ENCODE results near the gene HOXA9.
A peak's percentile ranks its signal among the peaks of the same experiment; 100 is the strongest.

Gene HOXA9

DNA sequence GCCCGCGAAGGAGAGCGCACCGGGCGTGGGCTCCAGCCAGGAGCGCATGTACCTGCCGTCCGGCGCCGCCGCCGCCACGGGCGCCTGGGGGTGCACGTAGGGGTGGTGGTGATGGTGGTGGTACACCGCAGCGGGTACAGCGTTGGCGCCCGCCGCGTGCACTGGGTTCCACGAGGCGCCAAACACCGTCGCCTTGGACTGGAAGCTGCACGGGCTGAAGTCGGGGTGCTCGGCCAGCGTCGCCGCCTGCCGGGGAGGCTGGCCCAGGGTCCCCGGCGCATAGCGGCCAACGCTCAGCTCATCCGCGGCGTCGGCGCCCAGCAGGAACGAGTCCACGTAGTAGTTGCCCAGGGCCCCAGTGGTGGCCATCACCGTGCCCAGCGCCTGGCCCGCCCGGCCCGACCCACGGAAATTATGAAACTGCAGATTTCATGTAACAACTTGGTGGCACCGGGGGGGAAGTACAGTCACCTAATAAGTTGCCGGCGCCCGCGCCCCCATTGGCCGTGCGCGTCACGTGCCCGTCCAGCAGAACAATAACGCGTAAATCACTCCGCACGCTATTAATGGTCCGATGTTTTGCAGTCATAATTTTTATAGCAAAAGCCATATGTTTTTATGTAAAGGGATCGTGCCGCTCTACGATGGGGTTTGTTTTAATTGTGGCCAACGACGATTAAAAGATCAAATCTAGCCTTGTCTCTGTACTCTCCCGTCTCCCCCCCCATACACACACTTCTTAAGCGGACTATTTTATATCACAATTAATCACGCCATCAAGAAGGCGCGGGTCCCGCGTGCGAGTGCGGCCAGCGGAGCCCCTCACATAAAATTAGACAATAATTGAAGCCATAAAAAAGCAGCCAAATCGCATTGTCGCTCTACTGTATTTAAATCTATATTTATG, at the start of gene HOXA9:
Gene HOXA9, minus strand, starts transcription at position 449 of the 907 bp plus-strand sequence. Its CDS starts 80 bp downstream, at position 369.
- no peak for DNase-seq

DNA sequence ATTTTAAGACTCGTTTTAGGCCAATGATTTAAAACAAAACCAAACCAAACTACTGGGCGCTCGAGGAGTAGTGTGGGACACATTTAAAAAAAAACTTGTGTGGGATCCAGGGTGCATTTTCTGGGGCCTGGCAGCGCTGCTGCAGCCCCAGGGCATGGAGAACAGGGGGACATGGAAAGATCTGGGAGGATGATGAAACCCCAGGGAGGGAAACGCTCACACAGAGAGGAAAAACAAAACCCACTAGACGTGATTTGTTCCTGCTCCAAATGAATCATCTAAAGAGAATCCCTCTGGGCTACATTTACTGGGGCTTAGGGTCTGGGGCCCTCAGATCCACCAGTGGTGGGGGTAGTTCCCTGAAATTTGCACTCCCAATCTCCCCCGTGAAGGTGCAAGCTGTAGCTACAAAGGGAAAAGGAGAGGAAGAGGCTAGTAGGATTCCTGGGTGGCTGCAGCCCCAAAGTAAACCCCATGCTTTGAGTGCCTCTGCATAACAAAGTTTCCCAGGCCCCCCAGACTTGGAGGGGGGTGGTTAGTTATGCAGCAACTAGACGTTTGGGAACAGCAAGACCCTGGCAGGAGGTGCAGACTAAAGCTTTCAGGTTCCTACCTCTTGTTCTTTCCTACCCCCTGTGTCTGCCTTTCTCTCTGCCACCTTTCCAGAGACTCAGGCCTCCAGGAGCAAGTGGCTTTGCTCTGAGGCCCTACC, 49.1 kb upstream of the HOXA9 start:
- DNase-seq, result no peak

DNA sequence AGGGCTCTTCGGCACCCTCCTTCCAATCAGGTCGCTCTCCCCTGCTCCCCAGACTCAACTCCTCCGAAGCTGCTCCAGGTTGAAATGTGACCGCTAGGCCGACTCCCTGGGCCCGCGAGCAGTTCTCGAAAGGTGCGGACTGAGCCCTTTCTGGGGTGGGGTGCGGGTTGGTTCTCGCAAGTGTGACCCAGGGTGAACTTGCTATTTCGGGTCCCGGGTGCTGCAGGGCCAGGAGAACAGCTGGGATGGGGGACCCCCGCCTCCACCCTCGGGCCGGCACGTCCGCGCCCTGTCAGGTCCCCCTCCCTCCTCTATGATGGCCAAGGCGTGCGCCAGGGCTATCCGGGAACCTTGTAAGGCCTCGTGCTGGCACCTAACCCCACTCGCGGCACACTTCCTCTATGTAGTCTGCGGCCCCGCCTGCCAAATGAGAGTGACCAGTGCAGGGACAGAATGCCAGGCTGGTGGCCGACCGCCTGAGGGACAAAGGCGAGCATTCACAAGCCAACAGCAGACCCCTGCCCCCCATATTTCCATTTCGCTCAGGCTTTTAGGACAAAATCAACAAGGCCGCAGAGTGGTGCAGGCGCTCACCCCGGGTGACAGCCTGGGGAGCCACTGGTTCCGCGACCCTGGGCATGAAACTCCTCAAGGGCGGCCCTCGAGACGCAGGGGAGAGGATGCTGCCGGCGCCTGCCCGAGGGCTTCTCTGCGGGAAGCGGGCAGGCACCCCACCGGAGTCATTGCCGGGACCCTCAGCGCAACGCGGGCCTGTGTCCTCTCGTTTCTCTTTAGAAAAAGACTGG, 48.3 kb upstream of the HOXA9 start:
- DNase-seq, result no peak

DNA sequence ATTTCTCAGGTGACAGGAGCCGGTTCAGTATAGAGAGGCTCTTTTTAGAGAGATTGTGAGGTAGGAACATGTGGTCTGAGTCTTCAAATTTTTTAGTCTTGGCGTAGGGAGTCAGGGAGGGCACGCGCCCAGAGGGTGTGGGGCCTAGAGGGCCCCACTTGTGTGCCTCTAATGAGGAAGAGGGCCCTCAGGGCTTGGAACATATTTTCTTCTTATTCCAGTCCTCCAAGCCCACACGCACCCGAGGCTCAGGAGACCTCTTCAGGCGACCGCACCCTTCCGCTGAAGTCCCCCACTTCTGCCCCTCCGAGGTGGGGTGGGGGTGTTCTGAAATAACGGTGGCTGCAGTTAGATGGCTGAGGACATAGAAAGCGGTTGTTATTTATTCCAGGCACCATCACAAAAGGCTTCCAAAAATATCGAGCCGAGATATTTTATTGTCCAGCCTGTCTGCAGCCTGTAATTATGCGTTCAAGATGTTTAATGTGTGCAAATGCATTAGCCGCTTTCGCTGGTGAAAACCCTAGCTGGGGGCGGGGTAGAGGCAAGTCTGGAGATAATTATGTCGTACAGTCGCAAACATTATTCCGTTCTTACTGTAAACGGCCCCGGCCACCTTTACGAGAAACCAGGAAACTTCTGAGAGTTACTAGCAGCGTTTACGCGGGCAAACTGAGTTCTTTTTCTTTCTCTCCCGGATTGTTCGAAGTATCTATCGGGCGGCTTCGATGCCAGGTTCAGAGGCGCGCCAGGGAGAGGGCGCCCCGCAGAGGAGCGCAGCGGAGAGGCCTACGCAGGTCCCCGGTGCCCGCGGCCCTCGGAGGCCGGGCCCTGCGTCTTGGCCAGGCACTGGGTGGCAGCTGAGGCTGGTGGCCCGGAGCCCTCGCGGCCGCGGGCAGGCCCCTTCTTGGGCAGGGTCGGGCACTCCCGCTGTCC, 47.4 kb upstream of the HOXA9 start:
- no peak for DNase-seq

DNA sequence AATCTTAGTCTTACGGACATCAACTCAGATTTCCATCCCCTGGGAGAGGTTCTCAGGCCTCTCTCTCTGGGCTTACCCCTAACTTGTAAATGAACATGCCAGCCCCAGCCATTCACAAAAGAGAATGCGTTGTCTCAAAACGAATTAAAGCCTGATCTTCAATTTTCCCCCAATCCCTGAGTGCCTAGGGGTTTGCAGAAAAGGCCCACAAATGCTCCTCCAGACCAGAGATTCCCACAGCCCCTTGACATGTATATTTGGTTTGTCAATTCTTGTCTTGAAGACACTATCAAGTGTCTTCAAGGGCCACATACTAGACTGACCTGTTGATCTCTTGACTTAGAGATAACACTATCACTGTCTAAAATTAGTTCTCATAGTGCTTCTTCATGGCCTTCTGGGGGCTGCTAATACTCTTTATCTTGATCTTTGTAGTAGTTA, 46.4 kb upstream of the HOXA9 start:
- no peak for DNase-seq

DNA sequence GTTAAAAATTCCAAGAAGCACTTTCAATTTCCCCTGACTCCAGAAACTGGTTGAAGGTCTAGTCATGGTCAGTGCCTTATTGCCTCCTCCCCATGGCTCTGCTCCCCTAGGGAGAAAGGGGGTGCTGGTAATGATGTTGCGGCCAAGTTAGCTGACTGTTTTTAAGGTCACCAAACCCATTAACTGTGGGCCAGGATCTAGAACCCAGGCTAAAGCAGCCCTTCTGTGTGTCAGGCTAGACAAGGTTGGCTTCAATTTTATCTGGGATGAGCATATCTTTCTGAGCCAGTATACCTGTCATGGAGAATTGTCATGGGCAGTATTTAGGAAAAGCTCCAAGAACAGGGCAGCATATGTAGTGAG, 45.7 kb upstream of the HOXA9 start:
- DNase-seq, result no peak

DNA sequence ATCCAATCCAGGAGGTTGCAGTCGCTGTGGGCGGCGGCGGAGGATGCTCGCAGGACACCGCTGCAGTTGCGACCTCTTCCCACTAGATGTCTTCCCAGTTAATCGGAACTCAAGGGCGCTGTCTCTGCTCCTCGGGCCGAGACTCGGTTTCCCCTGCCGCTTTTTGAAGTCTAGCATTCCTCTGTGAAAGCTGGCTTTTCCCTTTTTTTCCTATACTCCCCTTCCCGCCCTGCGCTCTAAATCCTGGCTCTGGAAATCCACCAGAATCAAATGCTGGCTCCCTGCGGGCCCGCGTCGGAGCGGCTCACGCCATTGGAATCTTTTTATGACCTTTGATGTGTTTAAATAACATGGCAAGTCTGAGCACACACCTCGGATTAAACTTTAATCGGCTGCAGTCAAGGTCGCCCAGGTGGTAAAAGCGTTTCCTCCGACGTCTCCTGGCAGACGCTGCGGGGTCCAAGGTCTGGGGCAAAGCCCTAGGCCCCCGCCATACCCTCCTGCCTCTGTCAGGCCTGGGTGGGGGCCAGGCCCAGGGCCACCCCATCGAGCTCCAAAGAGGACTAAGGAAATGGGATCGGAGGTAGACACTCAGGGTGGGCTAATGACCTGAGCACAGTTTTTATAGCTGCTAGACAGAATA, 45.2 kb upstream of the HOXA9 start:
- no peak for DNase-seq

DNA sequence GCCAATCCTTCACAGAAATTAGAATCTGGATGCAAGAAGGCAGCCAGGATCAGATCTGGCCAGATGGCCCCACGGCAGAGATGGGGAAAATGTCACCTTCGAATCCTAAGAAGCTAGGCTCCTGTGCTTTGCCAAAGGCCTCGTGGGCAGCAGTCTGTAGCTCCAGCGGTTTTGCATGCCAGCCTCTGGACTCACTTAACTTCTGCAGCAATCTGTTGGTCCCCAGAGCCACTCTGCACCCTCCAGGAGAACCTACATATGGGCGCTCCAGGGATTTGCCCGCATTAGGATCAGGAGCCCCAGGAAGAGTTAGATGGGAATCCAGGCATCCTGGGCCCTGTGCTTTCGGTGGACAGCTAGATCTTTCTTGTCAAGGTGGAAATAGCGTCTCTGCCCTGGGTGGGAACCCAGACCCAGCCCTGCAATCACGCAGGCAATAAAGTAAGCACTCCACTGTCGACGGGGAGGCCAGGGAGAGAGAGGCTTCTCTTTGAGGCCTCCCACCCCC, 44.6 kb upstream of the HOXA9 start:
- no peak for DNase-seq

DNA sequence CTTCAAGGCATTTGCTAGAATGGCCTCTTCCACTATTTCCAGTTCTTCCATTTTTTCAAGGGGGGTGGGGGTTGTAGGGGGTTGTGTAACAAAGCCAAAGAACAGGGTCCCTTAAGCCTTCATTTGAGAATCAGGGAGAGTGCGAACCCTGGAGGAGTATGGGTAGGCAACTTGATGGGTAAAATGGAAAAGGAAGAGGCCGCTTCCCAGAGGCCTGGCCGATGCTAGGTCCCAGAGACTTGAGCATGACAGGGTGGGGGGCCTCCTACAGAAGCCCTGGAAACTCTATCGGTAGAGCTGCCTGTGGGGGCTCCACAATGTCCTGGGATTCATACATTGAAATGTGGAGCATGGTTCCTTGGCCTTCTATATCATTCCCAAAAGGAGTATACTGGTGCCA, 43.7 kb upstream of the HOXA9 start:
- no peak for DNase-seq

DNA sequence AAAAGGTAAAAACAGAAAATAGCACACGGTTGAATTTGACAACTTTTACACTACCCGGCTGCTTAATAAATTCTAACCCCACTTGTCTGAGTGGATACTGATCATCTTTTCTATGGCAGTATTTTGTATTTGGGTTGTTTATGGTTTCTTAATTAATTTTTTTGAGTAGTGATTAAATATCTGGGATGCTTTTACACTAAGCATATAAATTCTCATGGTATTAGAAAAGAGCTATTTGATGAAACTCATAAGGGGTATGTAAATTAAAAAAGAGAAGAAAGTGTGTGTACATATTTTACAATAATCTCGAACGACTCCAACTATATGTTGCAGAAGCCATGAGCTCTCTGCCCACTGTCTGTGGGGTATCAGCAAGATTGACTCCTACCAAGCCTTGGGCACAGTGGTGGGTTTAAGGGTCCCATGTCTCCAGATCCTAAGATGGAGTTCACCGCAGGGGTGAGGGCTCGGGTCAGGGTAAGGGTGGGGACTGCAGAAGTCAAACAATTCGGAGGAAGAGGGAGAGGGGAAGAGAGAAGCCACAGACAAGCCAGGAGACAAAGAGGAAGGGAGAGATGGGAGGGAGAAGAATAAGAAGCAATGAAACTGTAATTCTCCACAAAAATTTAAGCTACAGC, 42.1 kb upstream of the HOXA9 start:
- DNase-seq, result no peak

DNA sequence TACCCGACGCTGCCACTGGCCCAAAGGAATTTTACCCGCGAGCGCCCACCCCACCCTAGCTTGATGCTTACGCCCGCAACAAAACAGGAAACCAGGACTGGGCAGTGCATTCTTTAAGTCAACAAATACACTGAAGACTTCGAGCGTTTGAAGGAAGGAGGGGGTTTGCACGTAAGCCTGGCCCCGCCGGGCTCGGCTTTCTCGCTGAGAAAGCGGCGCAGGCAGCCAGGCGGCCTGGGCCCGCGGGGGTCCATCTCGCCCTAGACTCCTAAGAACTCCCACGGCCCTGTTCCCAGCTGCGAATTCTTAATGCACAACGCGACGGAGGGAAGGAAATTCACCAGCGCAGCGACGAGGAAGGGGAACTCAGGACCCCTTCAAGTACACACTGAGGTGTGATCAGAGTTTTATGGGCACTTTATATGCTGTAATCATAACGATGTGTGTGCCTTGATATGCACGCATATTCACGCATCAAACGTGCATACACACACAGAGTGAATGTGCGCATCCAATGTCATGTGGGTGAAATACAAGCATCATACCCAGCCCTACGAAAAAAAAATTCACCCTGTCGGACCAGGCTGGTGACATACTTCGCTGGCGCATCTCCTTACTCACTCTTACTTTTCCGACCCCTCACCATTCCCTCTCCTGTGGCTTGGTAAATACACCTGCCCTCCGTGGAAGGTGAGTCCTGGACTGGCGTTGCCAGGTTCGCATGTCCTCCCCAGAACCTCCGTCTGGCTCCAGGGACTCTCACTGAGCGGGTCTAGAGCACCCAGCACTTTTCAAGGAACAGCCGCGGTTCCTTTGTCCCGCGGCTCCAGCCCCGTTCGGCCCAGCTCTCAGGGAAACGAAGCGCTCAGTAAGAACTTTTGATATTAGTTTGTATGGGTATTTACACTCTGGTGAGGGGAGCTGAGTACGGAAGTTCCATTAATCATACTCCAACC, 40.3 kb upstream of the HOXA9 start:
- DNase-seq, result no peak

DNA sequence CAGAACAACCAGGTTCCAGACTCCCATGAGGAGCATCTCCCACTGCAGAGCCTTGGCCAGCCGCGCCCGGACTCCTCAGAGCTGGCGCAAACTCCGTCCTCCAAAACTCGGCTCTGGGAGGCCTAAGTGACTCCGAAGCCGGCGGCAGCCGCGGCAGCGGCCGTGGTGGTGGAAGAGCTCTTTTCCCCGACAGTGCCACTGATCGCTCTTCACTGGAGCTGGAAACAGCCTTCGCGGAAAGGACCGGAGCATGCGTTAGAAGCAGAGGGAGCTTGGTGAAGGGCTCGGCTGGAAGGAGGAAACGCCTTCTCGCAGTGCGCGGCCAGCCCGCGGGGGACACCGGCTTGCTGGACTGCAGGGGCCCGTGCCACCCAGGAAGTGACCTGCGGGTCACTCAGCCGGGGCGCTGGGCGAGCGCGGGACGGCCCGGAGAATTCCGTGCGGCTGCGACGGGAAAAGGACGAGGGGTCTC, 39.5 kb upstream of the HOXA9 start:
- peak; percentile 11 for DNase-seq

DNA sequence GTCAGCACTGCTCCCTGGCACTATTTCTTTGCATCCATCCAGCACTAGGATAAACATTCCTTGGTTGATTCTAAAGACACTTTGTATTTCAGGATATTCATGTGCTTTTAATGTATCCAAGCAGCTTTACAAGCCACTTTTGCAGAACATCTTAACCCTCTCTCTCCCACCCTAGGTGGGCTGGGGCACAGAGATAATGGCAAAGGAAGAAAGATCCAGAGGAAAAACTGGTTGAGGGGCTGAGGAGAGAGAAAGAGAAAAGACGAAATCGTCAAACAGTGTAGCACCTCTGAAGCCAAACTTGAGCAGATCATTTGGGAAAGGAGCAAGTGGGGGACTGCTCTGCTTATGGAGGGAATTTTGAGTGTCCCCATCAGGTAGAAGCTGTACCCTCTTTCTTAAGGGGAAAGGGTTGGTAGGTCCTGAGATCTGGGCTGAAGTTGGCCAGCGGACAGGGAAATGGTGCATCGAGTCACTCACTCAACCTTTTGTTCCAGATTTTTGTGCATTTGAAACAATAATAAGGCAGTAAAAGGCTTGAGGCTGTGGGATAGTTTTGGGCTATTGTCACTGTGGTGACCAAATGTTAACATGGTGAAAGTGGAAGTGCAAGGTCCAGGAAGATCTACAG, 38.7 kb upstream of the HOXA9 start:
- no peak for DNase-seq

DNA sequence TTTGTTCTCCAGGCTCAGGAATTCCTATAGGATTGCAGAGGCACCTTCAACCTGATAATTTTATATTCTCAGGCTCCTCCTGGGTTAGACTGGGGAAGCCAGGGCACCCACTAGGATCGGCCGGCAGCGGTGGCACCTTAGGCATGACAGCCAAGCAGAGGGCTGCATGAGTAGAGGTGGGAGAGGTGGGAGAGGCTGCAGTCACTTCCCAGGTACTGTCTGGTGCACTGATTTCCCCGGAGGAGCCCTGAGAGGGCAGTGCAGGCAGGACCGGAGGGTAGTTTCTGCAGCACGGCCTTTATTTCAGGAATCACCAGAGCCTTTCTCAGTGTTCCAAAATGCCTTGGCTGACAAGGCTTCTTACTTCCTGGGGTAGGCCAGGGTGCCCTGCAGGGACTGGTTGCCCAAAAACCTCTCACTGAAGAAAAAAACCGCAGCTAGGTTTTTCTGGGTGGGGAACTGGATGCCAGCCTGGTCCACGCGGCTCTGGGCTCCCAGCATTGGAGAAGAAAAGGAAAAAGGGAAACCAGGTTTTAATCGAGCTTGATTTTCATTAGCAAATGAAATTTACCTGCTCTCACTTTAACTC, 38.1 kb upstream of the HOXA9 start:
- no peak for DNase-seq

DNA sequence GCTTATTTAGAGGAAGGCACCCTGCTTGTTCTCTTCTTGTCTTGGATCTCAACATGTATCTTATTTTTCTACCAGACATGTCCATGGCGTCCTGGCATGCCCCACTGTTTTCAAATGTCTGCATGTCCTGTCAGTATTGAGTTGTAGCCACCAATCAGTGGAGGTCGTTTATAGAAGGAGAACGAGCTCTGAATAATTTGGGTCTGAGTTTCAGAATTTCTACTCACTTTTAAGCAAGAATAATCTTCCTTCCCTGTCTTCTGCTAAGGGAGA, 37.5 kb upstream of the HOXA9 start:
- DNase-seq, result no peak

DNA sequence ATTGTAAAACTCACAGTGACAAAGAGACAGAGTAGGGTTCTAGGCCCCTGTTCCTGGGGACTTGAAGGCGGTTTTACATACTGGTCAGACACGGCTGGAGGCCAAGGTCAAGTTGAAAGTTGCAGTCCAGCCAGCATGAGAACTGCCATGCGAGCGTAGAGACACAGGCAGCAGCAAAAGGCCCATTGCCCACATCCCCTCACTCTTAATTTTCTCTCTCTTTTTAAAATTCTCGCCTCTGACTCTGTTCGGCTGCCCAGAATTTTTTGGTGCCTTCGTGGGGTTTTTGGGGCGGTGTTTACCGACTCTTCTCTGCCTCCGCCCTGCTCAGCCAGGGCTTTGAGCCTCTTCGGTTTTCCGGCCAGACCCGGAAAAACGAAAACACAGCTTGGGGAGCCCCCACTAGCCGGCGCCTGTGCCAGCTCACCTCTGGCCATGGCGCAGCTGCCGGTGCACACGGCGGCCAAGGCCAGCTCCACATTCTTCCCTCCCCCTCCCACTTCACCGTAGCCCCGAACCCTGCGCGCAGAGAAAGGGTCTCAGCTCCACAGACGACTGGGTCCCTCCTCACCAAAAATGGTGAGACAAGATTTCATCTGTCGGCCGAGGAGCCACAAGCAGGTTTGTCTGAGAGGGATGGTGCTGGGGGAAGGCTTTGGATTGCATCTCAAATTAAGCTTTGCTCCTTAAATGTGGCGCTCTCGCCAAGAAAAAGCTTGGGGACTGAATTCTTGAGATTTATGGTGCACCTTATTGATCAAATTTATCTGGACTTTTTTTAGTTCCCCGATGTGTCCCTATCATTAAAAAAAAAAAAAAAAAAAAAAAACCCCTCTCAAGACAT, 36.9 kb upstream of the HOXA9 start:
- no peak for DNase-seq

DNA sequence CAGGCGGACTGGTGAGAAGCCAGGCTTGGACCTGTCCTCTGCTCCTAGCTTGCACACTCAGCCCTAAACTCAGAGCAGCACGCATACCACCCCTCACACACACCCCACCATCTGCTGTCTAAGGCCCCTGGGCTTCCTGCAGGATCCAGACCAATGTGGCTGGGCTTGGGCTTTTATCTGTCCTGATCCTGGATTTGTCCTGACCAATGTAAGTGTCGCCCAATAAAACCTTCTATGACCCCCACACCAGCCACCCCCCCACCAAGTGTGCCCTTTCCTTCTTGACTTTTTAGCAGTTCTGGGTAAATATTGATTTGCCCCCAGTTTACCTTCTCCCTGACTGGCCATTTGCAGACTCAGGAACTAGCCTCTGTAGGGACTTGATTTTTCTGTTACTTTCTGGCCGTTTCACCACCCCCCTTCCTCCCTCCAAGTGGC, 36.3 kb upstream of the HOXA9 start:
- no peak for DNase-seq
